IMR-90 (cell line): Measurements from ENCODE around the gene OSBPL9. TPM values are rescaled to one million over a fixed set of nuclear protein-coding genes. Genes with fewer than 3 reads are reported as not detected.

Experiments used
- ATAC-seq: fragments of 200-7000 bp; cut with Tn5 transposase; 2 replicates; pipeline ENCODE4 v1.9.1; 2020; ENCODE audit warnings: low read depth, mild to moderate bottlenecking, moderate library complexity
- BruUV-seq: library from RNA; stranded (reverse); fragments of 400-500 nt; replicated peaks from 2 replicates; lab custom pipeline; 2021; lab: Mats Ljungman, UMichigan
- CTCF ChIA-PET: fragments of 300-600 bp; formaldehyde crosslinking; extraction: SDS; loops from one replicate; lab custom pipeline; 2021; ENCODE audit warnings: antibody characterized with exemption; lab: Yijun Ruan, JAX
- POLR2A ChIA-PET: fragments of 300-600 bp; sonication (Branson Sonifier 250); formaldehyde crosslinking; loops from one replicate; lab custom pipeline; 2022; ENCODE audit warnings: antibody characterized with exemption; ENCODE audit not compliant: unreplicated experiment; lab: Charles Lee
- DNase-seq: peaks from one replicate; pipeline ENCODE4 v3.0.0; 2013
- H2AFZ ChIP-seq: replicated peaks from 2 replicates; pipeline ENCODE3; 2013; ENCODE audit warnings: low read length, mild to moderate bottlenecking; ENCODE audit not compliant: poor library complexity
- H2AK5ac ChIP-seq: 2 replicates; pipeline ENCODE4 v1.6.1; 2013; ENCODE audit warnings: low read depth, low read length, inconsistent platforms
- H2AK9ac ChIP-seq: replicated peaks from 2 replicates; pipeline ENCODE3; 2013; ENCODE audit warnings: mild to moderate bottlenecking, low read depth, low read length, moderate library complexity; ENCODE audit not compliant: poor library complexity
- H2BK120ac ChIP-seq: 2 replicates; pipeline ENCODE4 v1.6.1; 2013; ENCODE audit warnings: low read depth, low read length, inconsistent platforms
- H2BK15ac ChIP-seq: 3 replicates; pipeline ENCODE4 v1.6.1; 2013; ENCODE audit warnings: low read depth, low read length, inconsistent platforms
- H2BK20ac ChIP-seq: 2 replicates; pipeline ENCODE4 v1.6.1; 2013; ENCODE audit warnings: low read depth, mild to moderate bottlenecking, inconsistent platforms, low read length, moderate library complexity
- H2BK5ac ChIP-seq: 2 replicates; pipeline ENCODE4 v1.6.1; 2013; ENCODE audit warnings: mild to moderate bottlenecking, low read depth, low read length, inconsistent platforms; ENCODE audit not compliant: poor library complexity, severe bottlenecking
- H3K14ac ChIP-seq: replicated peaks from 2 replicates; pipeline ENCODE4 v1.6.1; 2013; ENCODE audit warnings: low read depth, low read length, inconsistent platforms
- H3K18ac ChIP-seq: 2 replicates; pipeline ENCODE4 v1.6.1; 2013; ENCODE audit warnings: low read depth, low read length, control low read depth
- H3K23ac ChIP-seq: 2 replicates; pipeline ENCODE4 v1.6.1; 2013; ENCODE audit warnings: low read depth, low read length, inconsistent platforms
- H3K27ac ChIP-seq: 2 replicates; pipeline ENCODE4 v1.5.1; 2013; ENCODE audit warnings: mild to moderate bottlenecking, control low read depth, low read length; ENCODE audit not compliant: insufficient read depth
- H3K27me3 ChIP-seq: 2 replicates; pipeline ENCODE4 v1.6.1; 2013; ENCODE audit warnings: low read length; ENCODE audit not compliant: control insufficient read depth, insufficient read depth
- H3K36me3 ChIP-seq: 2 replicates; pipeline ENCODE4 v1.6.1; 2013; ENCODE audit warnings: low read length, mixed read lengths; ENCODE audit not compliant: control insufficient read depth, insufficient read depth
- H3K4ac ChIP-seq: 2 replicates; pipeline ENCODE4 v1.6.1; 2013; ENCODE audit warnings: low read depth, low read length, inconsistent platforms
- H3K4me1 ChIP-seq: 2 replicates; pipeline ENCODE4 v1.6.1; 2013; ENCODE audit warnings: low read length, mixed read lengths; ENCODE audit not compliant: control insufficient read depth, insufficient read depth
- H3K4me2 ChIP-seq: 2 replicates; pipeline ENCODE4 v1.6.1; 2013; ENCODE audit warnings: low read depth, mild to moderate bottlenecking, control low read depth, low read length, moderate library complexity
- H3K4me3 ChIP-seq: 2 replicates; pipeline ENCODE4 v1.5.1; 2013; ENCODE audit warnings: low read depth, mild to moderate bottlenecking, control low read depth, low read length, moderate library complexity; ENCODE audit not compliant: insufficient read depth
- H3K56ac ChIP-seq: 2 replicates; pipeline ENCODE4 v1.6.1; 2013; ENCODE audit warnings: low read length, inconsistent platforms; ENCODE audit not compliant: insufficient read depth; ENCODE audit errors: extremely low read depth
- H3K79me1 ChIP-seq, 2 experiments: 2 replicates each; pipeline ENCODE4 v1.6.1; 2013; ENCODE audit warnings: low read length in 2 of 2, inconsistent platforms in 1 of 2, low read depth in 1 of 2
- H3K9ac ChIP-seq: 2 replicates; pipeline ENCODE4 v1.6.1; 2013; ENCODE audit warnings: low read depth, low read length, control low read depth
- H3K9me1 ChIP-seq: 2 replicates; pipeline ENCODE4 v1.6.1; 2013; ENCODE audit warnings: low read length, inconsistent platforms; ENCODE audit not compliant: insufficient read depth
- H3K9me3 ChIP-seq: 2 replicates; pipeline ENCODE4 v1.6.1; 2013; ENCODE audit warnings: low read length; ENCODE audit not compliant: control insufficient read depth, insufficient read depth
- H4K20me1 ChIP-seq: 2 replicates; pipeline ENCODE4 v1.6.1; 2013; ENCODE audit warnings: low read length, inconsistent platforms; ENCODE audit not compliant: insufficient read depth
- H4K5ac ChIP-seq: 2 replicates; pipeline ENCODE4 v1.6.1; 2013; ENCODE audit warnings: mild to moderate bottlenecking, low read depth, low read length, control low read depth
- H4K8ac ChIP-seq, 2 experiments: 2 replicates each; pipeline ENCODE4 v1.6.1; 2013; ENCODE audit warnings: low read depth in 2 of 2, low read length in 2 of 2, control low read depth in 1 of 2, inconsistent platforms in 1 of 2
- H4K91ac ChIP-seq: 2 replicates; pipeline ENCODE4 v1.6.1; 2013; ENCODE audit warnings: low read depth, low read length, inconsistent platforms; ENCODE audit not compliant: insufficient read depth
- ELK1 ChIP-seq: fragments of 150-350 bp; IDR thresholded peaks from 2 replicates; pipeline ENCODE4 v1.6.1; 2016; ENCODE audit warnings: low read depth, mild to moderate bottlenecking, low read length, moderate library complexity, borderline replicate concordance
- FOS ChIP-seq: fragments of 150-350 bp; IDR thresholded peaks from 2 replicates; pipeline ENCODE4 v1.6.1; 2016; ENCODE audit warnings: low read depth, low read length
- MAZ ChIP-seq: IDR thresholded peaks from 2 replicates; pipeline ENCODE4 v1.6.1; 2012; ENCODE audit warnings: low read depth, mild to moderate bottlenecking, low read length, improper control_type of control experiment, moderate library complexity, borderline replicate concordance
- POLR2A ChIP-seq: IDR thresholded peaks from 2 replicates; pipeline ENCODE4 v1.6.1; 2012; ENCODE audit warnings: mild to moderate bottlenecking, low read depth, low read length
- RAD21 ChIP-seq: IDR thresholded peaks from 2 replicates; pipeline ENCODE4 v1.6.1; 2012; ENCODE audit warnings: low read length, improper control_type of control experiment
- USF2 ChIP-seq: fragments of 150-350 bp; IDR thresholded peaks from 2 replicates; pipeline ENCODE4 v1.6.1; 2017; ENCODE audit warnings: mild to moderate bottlenecking, antibody characterized with exemption, low read length, low read depth
- WGBS, 2 experiments: methylation state at CpG; one replicate each; pipeline versions ENCODE4 v1.1.5 to v1.1.7; 2013; ENCODE audit warnings: missing lambda C conversion rate in 2 of 2; ENCODE audit not compliant: insufficient read length in 1 of 2; ENCODE audit errors: extremely low coverage in 2 of 2; 5-methylcytosine and 5-hydroxymethylcytosine counted together
- dilution Hi-C: fragments of 300-500 bp; cut with HindIII; formaldehyde crosslinking; loops from one replicate; pipeline ENCODE4 v1.14.3; 2018; ENCODE audit warnings: low sequenced_read_pairs; ENCODE audit not compliant: unreplicated experiment
- in situ Hi-C: fragments of 300-500 bp; cut with MboI; formaldehyde crosslinking; loops from 3 replicates; pipeline ENCODE4 v1.14.3; 2019; ENCODE audit warnings: low sequenced_read_pairs, inconsistent platforms, mixed read lengths
- intact Hi-C: fragments of 100-400 bp; cut with micrococcal nuclease; formaldehyde crosslinking; loops from 2 replicates; pipeline ENCODE4 v1.10.0; 2022
- polyA plus RNA-seq, 3 experiments: library from polyadenylated mRNA; depleted of rRNA; stranded (reverse); fragments of >200 nt; gene quantifications; 2 replicates each; pipeline ENCODE4 v1.2.3, GENCODE V29; 2012; ENCODE audit warnings: low replicate concordance in 1 of 3
- total RNA-seq: library from RNA; depleted of rRNA; stranded (reverse); fragments of >200 nt; gene quantifications from 2 replicates; pipeline ENCODE4 v1.2.3, GENCODE V29; 2012

OSBPL9 gene
- total and polyA plus RNA-seq, 2 of the 4 experiments (the other 2 are of a cell fraction) = 51.4 to 127 TPM

GRCh38 chr1:51715369-51715768 is 98.5 kb downstream of the OSBPL9 start:
- intact Hi-C loops (no loop called here), dilution Hi-C loops (no loop called here), in situ Hi-C loops (no loop called here)
- H2BK120ac ChIP-seq = no peak overlapping the region
- no peak overlapping the region for H2AK5ac ChIP-seq
- WGBS, 2 experiments = no CpG with 5 or more reads among the region's 4 CpGs
- no peak overlapping the region for H3K18ac ChIP-seq
- no peak overlapping the region for H2AK9ac ChIP-seq
- H3K79me1 ChIP-seq = peaks cover 9 to 14% of the 10 kb centered on the region in 2 experiments; a peak in 3 of 4 replicates
- no peak overlapping the region for H2AFZ ChIP-seq
- H4K8ac ChIP-seq = no peak overlapping the region
- H3K56ac ChIP-seq = no peak overlapping the region
- no peak overlapping the region for H2BK15ac ChIP-seq
- H3K14ac ChIP-seq = no peak overlapping the region
- H3K27ac ChIP-seq = no peak overlapping the region
- no peaks in the 10 kb centered on the region for H3K27me3 ChIP-seq
- no peak overlapping the region for H3K23ac ChIP-seq
- no peak overlapping the region for H3K4me3 ChIP-seq
- H2BK5ac ChIP-seq = no peak overlapping the region
- no peak overlapping the region for H4K91ac ChIP-seq
- H4K5ac ChIP-seq = no peak overlapping the region
- ChIA-PET CTCF (no interaction called here), POLR2A (no interaction called here)
- TF ChIP-seq POLR2A (no peak), ELK1 (no peak), USF2 (no peak), FOS (no peak), MAZ (no peak), RAD21 (no peak)
- H3K4ac ChIP-seq = no peak overlapping the region
- no peaks in the 10 kb centered on the region for H3K4me1 ChIP-seq
- H3K36me3 ChIP-seq = no peaks in the 10 kb centered on the region
- no peak overlapping the region for H2BK20ac ChIP-seq
- H3K9me3 ChIP-seq = no peaks in the 10 kb centered on the region
- H4K20me1 ChIP-seq = no peaks in the 10 kb centered on the region
- BruUV-seq = no TSS peak
- DNase-seq (no peak), ATAC-seq (no peak)
- H3K9me1 ChIP-seq = 0 out of 2 replicates have a peak, but pooled peaks cover 4% of the 10 kb centered on the region
- no peak overlapping the region for H3K4me2 ChIP-seq
- H3K9ac ChIP-seq = no peak overlapping the region
